Left colon (tissue), 2 donors: Measurements from ENCODE around the gene MB. TPM values are rescaled to one million over a fixed set of nuclear protein-coding genes. Genes with fewer than 3 reads are reported as not detected.

Source experiments
- ATAC-seq: fragments of 200-7000 bp; cut with Tn5 transposase; one replicate; pipeline ENCODE4 v1.9.1; 2020; ENCODE audit warnings: mild to moderate bottlenecking, moderate library complexity
- DNase-seq, 2 donors: peaks; one replicate each; pipeline ENCODE4 v3.0.0-alpha.2; 2020
- intact Hi-C, 2 donors: fragments of 100-400 bp; cut with DNase I in 1 of 2; cut with micrococcal nuclease in 1 of 2; formaldehyde crosslinking; loops; one replicate each; pipeline versions ENCODE4 v1.11.2 to v1.14.0; 2022; cut with DNase I, micrococcal nuclease
- total RNA-seq, 2 donors: library from RNA; stranded (reverse); fragmentation: NEBNext Ultra II Directional; extraction: Animal tissue kit (Norgen Biotek cat#: 25700); gene quantifications; one replicate each; pipeline ENCODE4 v1.2.1, GENCODE V29; 2021
- donor health status: DM: no; HTN: no; CAD: no.
- donor health status: DM: yes; HTN: yes; CAD: no.

The MB gene
- total RNA-seq, 2 donors from 2014 or later: 8.4 to 12.8 TPM

DNA sequence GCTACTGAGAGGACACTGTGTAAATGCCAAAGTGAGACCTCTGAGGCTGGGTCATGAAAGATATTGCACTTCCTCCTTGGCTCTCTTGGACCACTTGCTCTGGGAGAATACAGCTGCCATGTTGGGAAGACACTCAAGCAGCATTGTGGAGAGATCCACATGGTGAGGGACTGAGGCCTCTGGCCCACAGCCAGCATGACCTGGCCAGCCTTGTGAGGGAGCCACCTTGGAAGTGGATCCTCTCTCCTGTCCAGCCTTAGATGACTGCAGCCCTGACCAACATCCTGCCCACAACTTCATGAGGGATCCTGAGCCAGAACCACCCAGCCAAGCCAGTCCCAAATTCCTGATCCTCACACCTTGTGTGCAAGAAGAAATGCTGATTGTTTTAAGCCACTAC is 30.4 kb downstream of the MB start:
- intact Hi-C loops: loop anchor here in 1 of 2 donors (10.0 kb wide), 1 partner anchor 242 kb away; no protein-coding TSS in a partner anchor
- ATAC-seq (no peak), DNase-seq (no peak)

DNA sequence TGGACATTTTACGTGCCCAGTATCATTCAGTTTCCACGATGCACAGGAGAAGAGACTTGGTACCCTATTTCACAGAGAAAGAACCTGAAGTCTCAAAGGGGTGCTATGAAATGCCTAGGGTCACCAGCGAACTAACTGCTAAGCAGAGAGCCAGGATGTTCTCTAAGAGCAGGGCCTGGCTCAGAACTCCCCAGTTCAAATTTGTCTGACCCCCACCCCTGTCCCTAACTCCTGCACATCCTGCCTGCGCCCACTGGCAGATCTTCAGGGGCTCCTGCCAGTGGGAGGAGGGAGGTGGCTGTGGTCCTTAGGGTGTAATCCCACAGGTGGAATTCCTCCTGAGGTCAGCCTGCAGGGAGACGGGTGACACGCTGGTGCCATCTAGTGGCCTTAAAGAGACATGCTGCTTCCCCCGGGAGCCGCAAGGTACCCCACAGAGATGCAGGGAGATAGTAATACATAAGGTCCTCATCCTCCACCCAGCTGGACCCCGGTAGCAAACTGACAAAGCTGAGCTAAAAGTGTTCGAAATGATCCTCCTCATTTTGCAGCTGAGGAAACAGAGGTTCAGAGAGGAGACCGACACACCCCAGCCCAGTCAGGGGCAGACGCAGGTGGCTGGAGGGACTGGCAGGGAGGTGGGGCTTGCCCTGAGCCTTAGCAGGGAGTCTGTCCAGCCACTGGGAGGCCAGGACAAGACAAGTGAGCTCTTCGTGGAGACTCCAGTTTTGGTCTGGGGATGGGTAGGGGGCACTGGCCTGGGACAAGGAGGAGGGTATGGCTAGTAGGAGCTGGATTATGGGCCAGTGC is 34.1 kb downstream of the MB start:
- intact Hi-C loops: loop anchor here in 1 of 2 donors (2.0 to 10.0 kb wide), 2 partner anchors 152 to 238 kb away; no protein-coding TSS in a partner anchor
- peak; percentile 62 for ATAC-seq
- peak; percentile 45 to 66 for DNase-seq

DNA sequence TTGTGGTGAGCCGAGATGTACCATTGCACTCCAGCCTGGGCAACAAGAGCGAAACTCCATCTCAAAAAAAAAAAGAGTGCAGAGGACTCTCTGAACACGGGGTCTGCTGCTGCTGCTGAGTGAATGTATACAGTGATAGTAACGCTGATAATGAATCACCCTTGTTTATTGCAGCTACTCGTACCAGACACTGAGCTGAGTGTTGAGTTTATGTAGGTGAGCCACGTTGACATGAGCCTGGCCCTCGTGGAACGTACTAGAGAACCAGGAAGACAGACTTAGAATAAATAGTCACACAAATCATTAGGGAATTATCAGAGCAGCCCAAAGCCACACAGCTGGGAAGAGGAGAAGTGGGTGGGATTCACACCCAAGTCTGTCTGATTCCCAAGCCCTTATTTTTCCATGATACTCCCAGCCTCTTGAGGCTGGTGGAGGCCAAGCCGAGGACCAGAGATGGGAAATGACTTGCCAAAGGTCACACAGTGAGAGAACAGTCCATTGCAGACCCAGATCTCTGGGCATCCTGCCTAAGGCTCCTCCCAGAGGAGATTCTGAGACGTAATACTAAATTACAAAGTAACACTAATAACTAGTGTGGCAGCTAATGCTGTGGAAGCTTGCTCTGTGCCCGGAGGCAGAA is 34.8 kb downstream of the MB start:
- intact Hi-C loops: loop anchor here in 1 of 2 donors (2.0 to 10.0 kb wide), 2 partner anchors 152 to 238 kb away; no protein-coding TSS in a partner anchor
- peak; percentile 47 for ATAC-seq
- peak in 1 of 2 donors; percentile 34 for DNase-seq

DNA sequence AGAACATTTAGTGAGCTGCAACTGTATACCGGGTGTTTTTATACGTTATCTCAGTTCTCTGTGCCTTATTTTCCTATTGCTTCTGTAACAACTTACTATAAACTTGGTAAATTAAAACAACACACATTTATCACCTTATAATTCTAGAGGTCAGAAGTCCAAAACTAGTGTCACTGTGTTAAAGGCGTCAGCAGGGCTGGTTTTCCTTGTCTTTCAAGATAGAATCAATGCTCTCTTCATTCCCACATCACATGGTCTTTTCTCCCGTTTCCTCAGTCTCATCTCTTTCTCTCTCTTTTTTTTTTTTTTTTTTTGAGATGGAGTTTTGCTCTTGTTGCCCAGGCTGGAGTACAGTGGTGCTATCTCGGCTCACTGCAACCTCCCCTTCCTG is 36.1 kb downstream of the MB start:
- no peak for DNase-seq
- intact Hi-C loops: loop anchor here in 1 of 2 donors (10.0 kb wide), 1 partner anchor 236 kb away; no protein-coding TSS in a partner anchor
- peak; percentile 54 for ATAC-seq

DNA sequence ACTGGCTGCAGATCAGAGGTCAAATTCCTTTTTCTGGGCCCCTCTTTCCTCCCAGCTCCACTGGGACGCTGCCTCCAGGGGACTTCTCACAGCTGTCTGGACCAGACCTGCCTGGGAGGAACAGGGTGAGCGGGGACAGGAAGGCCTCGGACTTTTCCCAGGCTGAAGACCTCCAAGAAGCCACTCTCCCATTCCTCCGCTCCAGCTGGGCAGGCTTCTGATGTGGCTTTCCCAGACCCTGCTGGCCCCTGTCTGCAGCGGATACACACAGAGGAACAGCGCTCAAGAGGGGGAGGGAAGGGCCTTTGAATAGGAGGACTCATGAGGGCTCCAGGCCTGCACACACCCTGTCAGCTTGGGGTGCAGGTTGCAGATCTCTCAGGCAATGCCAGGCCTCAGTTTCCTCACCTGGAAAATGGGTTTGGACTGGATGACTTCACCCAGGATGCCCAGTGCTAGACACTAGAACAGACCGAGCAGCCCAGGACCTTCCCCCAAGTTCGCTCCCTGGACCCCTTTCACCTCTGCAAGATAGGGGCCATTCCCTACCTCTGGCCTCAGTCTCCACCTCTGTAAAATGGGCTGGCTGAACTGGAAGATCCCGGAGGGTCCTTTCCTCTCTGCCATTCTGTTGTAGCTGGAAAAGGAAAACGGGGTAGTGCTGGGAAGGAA is 36.6 kb downstream of the MB start:
- ATAC-seq: no peak
- intact Hi-C loops: loop anchor here in 1 of 2 donors (10.0 kb wide), 1 partner anchor 236 kb away; no protein-coding TSS in a partner anchor
- no peak for DNase-seq

DNA sequence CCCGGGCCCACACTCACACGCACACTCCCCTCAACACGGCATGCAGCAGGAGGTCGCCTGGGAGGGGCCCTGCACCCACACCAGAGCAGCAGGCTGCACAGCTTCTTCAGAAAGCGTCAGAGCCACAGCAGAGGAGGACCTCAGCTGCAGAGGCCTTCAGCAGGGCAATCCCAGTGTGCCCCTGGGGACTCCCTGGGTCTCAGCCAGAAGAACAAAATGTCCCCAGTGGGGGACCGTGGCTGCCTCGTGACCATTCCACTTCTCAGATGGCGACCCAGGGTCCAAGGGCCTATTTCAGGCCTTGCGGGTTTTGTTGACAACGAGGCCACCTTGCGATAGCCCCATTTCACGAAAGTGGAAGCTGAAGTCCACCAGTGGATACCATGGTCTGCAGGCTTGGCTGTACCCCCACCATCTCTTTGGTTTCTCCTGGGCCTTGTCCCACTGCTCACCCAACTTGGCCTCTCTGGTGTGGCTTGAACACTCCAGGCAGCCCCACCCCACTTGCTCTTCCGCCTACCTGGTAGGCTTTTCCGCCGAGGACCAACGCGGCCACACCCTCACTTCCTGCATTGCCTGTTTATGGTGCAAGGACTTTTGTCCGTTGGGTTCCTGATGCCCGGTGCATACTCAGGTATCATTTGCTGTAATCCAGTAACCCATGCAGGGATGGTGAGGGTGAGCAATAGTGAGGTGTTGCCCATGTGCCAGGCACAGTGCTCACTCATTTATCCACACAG is 38.1 kb downstream of the MB start:
- ATAC-seq: peak; percentile 83
- DNase-seq: peak; percentile 58 to 70
- intact Hi-C loops: loop anchor here in 1 of 2 donors (5.0 kb wide), 1 partner anchor 147 kb away; no protein-coding TSS in a partner anchor

DNA sequence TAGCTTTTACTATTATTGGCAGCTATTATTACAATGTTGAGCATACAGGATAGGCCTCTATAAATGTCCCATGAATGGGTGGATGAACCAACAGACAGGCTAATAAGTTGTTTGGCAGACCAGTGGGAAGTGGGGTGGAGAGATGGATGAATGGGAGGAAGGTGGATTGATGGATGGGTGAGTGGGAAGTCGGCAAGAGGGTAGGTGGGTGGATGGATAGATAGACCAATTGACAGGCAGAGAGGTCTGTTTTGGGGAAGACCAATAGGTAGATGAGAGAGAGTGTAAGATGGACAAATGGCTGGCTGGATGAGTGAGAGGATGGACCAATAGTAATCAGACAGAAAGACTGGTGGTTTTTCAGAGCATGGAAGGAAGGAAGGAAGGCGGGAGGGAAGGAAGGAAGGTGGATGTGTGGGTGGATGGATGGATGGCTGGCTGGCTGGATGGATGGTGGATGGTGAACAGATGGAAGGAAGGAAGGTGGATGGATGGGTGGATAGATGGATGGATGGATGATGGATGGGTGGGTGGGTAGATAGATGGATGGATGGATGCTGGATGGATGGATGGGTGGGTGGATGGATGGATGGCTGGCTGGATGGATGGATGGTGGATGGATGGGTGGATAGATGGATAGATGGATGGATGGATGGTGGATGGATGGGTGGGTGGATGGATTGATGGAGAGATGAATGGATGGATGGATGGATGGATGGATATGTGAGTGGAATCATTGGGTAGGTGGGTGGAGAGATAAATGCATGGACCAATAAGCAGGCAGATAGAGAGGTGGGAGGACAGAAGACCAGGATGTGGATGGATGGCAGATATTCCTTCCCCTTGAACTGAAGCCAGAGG is 39.1 kb downstream of the MB start:
- no peak for ATAC-seq
- no peak for DNase-seq
- intact Hi-C loops: loop anchor here in 1 of 2 donors (5.0 kb wide), 1 partner anchor 146 kb away; no protein-coding TSS in a partner anchor

DNA sequence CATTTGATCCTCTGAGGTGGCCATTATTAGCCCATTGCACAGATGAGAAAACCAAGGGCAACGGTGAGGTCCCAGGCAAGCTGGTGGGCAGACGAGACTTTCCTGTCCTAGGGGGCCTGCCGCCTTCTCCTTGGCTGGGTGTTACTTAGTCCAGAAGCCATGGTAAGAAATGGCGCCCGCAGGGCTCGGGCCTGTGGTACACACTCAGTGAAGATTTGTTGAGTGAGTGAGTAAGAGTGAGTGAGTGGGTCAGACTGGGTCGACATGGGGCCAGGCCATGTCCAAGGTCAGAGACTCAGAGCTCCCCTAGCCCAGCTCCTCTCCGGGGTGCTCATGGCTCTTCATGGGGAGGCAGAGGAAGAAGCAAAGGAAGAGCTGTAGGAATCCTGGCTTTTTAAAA is 40.5 kb downstream of the MB start:
- ATAC-seq: no peak
- intact Hi-C loops: loop anchor here in 1 of 2 donors (5.0 kb wide), 1 partner anchor 144 kb away; no protein-coding TSS in a partner anchor

DNA sequence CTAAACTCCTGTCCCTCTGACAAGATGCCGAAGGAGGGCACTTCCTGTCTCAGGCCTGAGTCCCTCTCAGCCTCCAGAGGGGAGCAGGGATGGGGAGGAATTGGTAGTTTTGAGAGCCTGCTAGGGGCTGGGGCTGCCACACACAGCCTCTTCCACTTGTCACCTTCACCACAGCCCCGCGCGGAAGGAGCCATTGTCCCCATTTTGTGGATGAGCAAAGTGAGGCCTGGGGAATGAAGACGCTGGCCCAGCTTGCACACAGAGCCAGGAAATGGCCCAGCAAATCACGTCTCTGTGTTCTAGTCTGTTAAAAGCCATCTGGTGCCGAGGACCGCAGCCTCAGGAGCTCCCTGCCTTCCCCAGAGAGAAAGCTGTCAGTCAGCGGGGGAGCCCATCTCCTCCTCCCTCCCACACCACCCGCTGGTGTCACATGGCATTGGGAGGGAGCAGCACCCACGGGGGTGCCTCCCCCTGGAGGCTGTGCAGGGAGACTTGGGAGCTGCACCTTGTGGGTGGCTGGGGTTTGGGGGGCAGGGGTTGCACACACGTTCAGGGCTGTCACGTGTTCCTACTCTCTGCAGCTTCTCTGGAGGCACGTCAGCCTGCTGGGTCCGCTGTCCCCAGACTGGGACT is 41.9 kb downstream of the MB start:
- intact Hi-C loops: loop anchor here in 1 of 2 donors (5.0 kb wide), 1 partner anchor 143 kb away; no protein-coding TSS in a partner anchor
- ATAC-seq: no peak

More for the DNA sequence above, 40.5 kb downstream of the MB start:
- no peak for DNase-seq

DNA sequence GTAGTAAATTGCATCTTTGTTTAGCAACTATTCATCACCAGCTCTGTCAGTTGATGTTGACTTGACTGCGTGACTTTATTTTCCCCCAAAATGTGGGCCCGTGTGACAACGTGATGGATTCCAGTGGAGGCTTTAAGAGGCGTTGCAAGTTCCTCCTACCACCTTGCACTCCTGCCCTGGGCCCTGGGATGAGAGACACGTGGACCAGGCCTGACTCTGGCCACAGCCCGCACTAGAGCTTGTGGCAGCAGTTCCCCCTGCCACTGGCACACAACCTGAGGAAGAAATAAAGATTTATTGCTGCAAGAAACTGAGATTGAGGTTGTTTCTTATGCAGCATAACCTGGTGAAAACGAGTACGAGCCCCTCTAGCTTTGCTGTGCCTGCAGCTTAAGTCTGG is 44.6 kb downstream of the MB start:
- intact Hi-C loops: no loop called here
- ATAC-seq (no peak), DNase-seq (no peak)

More for the DNA sequence above, 41.9 kb downstream of the MB start:
- no peak for DNase-seq

DNA sequence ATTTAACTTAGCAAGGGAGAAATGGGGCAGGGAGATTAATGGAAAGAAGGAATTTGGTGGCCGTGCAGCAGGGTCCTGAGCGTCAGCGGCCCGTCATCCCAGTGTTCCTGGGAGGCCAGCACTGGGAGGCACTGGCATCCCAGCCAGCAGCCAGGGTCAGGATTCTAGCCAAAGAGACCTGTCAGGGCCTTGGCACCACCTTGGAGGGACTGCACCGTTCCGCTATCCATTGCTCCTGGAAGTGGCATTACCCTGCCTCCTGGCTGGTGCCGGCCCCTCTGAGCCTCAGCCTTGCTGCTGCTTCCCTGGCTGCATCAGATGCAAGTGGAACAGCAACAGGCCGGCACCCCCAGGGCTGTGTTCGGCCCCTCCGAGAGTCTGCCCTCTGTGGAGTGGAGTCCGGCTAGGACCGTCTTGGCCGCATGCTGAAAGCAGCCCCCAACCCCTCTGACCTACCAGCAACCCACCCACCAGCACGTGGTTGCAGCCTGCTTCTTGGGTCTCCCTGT is 46.4 kb downstream of the MB start:
- DNase-seq (no peak), ATAC-seq (no peak)
- intact Hi-C loops: no loop called here

DNA sequence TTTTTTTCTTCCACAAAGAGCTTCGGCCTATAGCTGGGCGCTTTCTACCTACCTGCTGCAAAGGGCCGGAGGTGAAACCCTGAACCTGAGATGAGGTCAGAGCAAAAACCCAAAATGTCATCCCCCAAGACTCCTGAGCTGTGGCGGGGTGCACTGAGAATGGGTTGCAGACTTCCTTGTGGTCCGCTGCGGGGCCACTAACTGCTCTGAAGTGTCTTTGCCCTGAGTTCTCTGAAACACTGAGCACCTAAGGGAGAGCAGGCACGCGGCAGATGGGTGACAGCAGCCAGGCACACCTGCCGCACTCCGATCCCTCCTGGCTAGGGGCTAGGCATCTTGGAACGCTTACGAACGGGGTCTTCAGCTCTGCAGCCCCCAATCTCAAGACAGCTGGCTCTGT is 47.2 kb downstream of the MB start:
- DNase-seq (no peak), ATAC-seq (no peak)
- intact Hi-C loops: no loop called here

DNA sequence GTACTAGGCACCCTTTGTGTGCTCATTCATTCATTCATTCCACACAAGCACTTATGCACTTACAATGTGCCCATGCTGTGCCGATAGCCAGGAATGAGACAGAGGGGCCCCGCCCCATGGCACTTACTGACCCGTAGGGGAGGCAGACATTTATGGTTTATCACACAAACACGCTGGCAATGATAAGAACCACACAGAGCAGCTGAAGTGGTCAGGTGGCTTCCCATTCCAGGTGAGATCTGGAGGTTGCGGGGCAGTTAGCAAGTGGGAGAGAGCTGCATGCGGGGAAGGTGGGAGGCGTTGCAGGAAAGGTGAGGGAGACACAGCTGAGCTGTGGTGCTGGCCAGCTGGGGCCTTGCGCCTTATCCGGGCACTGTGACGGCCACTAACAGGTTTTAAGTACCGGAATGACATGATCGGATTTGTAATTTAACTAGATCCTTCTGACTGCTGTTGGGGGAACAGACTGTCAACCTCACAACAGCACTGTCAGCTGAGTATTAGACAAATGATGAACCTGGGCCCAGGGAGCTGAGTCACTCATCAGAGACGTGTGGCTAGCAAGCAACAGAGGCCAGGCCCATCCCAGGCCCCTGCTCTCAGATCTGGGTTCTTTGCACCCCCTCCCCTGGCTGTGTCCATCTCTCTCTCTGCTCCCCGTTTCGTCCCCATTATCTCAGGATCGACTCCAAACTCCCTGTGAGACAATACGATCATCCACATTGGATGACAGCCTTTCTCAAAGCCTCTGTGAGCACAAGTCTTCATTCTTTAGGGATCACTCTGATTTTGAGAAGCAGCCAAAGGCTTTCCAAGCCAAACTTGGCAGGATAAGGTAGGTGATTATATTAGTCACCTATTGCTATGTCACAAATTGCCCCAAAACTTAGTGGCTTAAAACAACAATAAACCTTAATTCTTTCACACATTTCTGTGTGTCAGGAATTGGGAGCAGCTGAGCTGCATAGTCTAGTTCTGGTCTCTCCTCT is 48.1 kb downstream of the MB start:
- no peak for DNase-seq
- intact Hi-C loops: no loop called here
- peak; percentile 75 for ATAC-seq

DNA sequence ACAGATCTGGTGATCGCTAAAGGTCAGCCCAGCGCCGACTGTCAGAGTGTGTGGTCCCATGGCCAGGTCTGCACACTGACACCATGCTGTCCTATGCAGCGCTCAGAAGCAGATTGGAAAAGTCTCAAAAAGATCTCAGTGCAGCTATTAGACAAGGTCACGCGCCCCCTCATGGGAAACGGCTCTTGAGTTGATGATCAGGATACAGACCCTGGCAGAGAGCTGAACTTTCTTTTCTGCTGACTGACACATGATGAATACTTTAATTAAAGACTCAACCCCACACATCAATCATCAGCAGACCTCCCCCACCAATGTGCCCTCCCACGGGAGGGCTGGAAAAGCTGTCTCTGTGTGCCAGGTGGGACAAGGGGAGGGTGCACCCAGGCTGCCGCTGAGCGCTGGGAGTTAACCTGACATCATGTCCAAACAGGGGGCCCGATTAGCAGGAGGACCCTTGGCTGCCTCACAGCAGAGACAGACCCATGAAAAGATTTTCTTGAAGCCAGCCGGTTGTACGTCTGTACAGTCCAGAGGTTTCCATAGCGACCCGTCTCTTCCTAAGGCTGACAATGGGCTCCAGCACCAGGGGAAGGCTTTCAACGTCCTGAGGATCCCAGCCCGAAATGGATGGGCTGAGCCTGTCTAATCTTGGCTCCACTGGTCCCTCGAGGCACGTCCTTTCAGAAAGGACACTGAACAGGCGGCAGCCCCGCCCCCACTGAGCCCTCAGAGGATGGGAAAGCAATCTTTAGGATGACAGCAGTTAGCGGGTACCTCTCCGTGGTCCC is 49.6 kb downstream of the MB start:
- no peak for DNase-seq
- no peak for ATAC-seq
- intact Hi-C loops: no loop called here
